Esophagus muscularis mucosa (tissue), 4 donors: Measurements from ENCODE around the gene NACA2. TPM values are rescaled to one million over a fixed set of nuclear protein-coding genes. Genes with fewer than 3 reads are reported as not detected.

ENCODE experiments used
- DNase-seq: peaks from one replicate; pipeline ENCODE4 v3.0.0-alpha.2; 2017; ENCODE audit errors: extremely low spot score
- H3K27ac ChIP-seq, 4 donors: fragments of 200-600 bp; sonication (generic); replicated peaks in 1 of 4; 1 replicate in 3 of 4; 2 replicates in 1 of 4; pipeline ENCODE4 v1.5.1; 2016 to 2019; ENCODE audit warnings: mild to moderate bottlenecking in 1 of 4
- H3K27me3 ChIP-seq, 4 donors: fragments of 200-600 bp; sonication (generic); one replicate each; pipeline versions ENCODE4 v1.5.1 to v1.6.0; 2016 to 2019
- H3K36me3 ChIP-seq, 4 donors: fragments of 200-600 bp; sonication (generic); one replicate each; pipeline ENCODE4 v1.5.1; 2016 to 2019
- H3K4me1 ChIP-seq, 4 donors: fragments of 200-600 bp; sonication (generic); one replicate each; pipeline ENCODE4 v1.5.1; 2016 to 2019
- H3K4me3 ChIP-seq, 4 donors: fragments of 200-600 bp; sonication (generic); 1 replicate in 2 of 4; 2 replicates in 2 of 4; pipeline ENCODE4 v1.5.1; 2016 to 2019; ENCODE audit warnings: mild to moderate bottlenecking in 4 of 4, moderate library complexity in 1 of 4
- H3K9me3 ChIP-seq, 4 donors: fragments of 200-600 bp; sonication (generic); 1 replicate in 3 of 4; 2 replicates in 1 of 4; pipeline ENCODE4 v1.5.1; 2016 to 2019
- EP300 ChIP-seq: sonication (generic); formaldehyde crosslinking; IDR thresholded peaks from one replicate; pipeline ENCODE4 v1.6.1; 2017; ENCODE audit warnings: antibody characterized with exemption
- POLR2A ChIP-seq: fragments of 450-650 bp; IDR thresholded peaks from one replicate; pipeline ENCODE4 v1.6.1; 2017; ENCODE audit warnings: antibody characterized with exemption, moderate library complexity, mild to moderate bottlenecking, low read depth
- POLR2AphosphoS5 ChIP-seq, 2 donors: sonication (generic); formaldehyde crosslinking; IDR thresholded peaks; one replicate each; pipeline ENCODE4 v1.6.1; 2017; ENCODE audit warnings: antibody characterized with exemption in 2 of 2
- WGBS: methylation state at CpG from one replicate; pipeline ENCODE4 v1.1.5; 2018; 5-methylcytosine and 5-hydroxymethylcytosine counted together
- intact Hi-C: fragments of 100-400 bp; cut with DNase I; formaldehyde crosslinking; loops from one replicate; pipeline ENCODE4 v1.15.1; 2023
- total RNA-seq, 4 donors: library from RNA; depleted of rRNA; stranded (reverse); fragments of >200 nt; gene quantifications; one replicate each; pipeline versions ENCODE4 v1.1.0 to v1.2.1, GENCODE V29; 2016
- TF ChIP-seq, protein P1 (sequence below), 3 experiments: fragments of 200-600 bp in 2 of 3; fragments of 450-650 bp in 1 of 3; sonication (generic) in 2 of 3; IDR thresholded peaks; one replicate each; pipeline ENCODE4 v1.5.1; 2017 to 2019; ENCODE audit warnings: antibody characterized with exemption in 3 of 3, mild to moderate bottlenecking in 2 of 3, moderate library complexity in 1 of 3

Gene NACA2
- total RNA-seq, 4 donors from 2014 or later: not detected

DNA sequence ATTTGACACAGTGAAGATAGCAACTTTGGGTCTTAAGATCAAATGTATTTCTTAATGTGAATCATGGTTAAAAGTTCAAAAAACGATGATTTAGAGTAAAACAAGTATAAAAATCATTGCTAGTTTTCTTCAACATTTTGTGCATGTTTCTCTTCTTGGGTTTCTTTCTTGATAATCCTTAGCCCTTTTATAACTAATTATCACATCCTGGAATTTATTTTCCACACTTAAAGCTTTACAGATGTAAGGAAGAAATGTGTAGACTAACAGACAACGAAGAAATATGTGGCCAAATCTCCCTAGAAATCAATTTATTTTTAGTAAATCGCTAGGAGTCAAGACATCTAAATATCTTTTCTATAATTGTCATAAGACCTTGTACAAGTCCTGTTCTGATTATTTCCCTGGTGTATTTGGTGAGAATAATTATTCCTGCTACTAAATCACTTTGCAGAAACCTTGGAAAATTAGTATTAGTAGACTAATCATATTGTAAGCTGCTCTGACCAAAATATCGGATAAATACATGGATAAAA is 4.9 kb downstream of the NACA2 start:
- H3K4me3 ChIP-seq: no peak overlapping the region
- peaks cover 0 to 5% (median 0%) of the 10 kb centered on the region in 4 donors for H3K27me3 ChIP-seq
- no peaks in the 10 kb centered on the region for H3K4me1 ChIP-seq
- 84% methylated on average over 4 of the region's 4 CpGs for WGBS
- H3K27ac ChIP-seq: no peak overlapping the region
- intact Hi-C loops: no loop called here
- no peaks in the 10 kb centered on the region for H3K36me3 ChIP-seq
- no peak for DNase-seq
- H3K9me3 ChIP-seq: no peaks in the 10 kb centered on the region
- TF ChIP-seq EP300 (no peak), POLR2AphosphoS5 (IDR thresholded peaks at IDR 0.05) (no peak), POLR2A (no peak)
- TF ChIP-seq, protein P1, sequence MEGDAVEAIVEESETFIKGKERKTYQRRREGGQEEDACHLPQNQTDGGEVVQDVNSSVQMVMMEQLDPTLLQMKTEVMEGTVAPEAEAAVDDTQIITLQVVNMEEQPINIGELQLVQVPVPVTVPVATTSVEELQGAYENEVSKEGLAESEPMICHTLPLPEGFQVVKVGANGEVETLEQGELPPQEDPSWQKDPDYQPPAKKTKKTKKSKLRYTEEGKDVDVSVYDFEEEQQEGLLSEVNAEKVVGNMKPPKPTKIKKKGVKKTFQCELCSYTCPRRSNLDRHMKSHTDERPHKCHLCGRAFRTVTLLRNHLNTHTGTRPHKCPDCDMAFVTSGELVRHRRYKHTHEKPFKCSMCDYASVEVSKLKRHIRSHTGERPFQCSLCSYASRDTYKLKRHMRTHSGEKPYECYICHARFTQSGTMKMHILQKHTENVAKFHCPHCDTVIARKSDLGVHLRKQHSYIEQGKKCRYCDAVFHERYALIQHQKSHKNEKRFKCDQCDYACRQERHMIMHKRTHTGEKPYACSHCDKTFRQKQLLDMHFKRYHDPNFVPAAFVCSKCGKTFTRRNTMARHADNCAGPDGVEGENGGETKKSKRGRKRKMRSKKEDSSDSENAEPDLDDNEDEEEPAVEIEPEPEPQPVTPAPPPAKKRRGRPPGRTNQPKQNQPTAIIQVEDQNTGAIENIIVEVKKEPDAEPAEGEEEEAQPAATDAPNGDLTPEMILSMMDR (IDR thresholded peaks at IDR 0.05): no peak

DNA sequence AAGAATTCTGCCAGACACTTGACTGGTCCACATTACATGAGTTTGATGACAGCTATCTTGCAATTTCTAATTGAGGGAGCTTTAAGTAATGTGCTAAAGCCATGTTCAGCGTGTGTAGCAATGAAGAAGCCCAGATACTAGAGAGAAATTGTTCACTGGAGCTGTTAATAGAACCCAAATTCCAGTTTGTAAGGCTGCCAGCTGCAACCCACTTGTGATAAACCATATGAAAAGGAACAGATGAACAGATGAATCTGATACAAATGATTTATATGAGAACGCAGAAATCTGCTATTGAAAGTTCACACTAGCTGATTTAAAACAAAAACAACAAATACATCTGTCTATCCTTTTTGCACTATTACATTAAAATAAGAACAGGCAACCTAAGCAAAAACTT is 6.2 kb downstream of the NACA2 start:
- Histone ChIP-seq H3K27me3 (no peaks in the 10 kb centered on the region), H3K9me3 (no peaks in the 10 kb centered on the region), H3K4me1 (no peaks in the 10 kb centered on the region), H3K27ac (no peak overlapping the region), H3K4me3 (no peak overlapping the region), H3K36me3 (no peaks in the 10 kb centered on the region)
- intact Hi-C loops: no loop called here
- DNase-seq: no peak
- TF ChIP-seq POLR2A (no peak), POLR2AphosphoS5 (IDR thresholded peaks at IDR 0.05) (no peak), EP300 (no peak)
- TF ChIP-seq, protein P1 (IDR thresholded peaks at IDR 0.05): no peak
- WGBS: 70% methylated on average over 2 of the region's 2 CpGs

DNA sequence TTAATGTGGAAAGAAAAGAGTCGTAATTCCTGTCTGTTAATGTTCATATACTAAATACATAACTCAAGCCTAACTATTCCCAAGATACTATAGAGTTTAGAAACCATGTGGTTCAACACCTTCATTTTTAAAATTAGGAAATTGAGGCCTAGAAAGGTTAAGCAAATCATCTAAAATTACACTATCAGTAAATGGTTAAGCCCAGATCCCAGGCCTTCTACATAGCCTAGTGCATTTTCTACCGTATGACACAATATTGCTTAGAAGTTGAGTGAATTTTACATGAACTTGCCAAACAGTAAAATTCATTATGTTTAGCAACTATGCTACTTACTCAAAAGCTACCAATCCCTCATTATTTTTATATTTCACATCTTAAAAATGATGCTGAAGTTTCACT is 6.8 kb downstream of the NACA2 start:
- 83% methylated on average over 2 of the region's 2 CpGs for WGBS
- TF ChIP-seq EP300 (no peak), POLR2AphosphoS5 (IDR thresholded peaks at IDR 0.05) (no peak), POLR2A (no peak)
- TF ChIP-seq, protein P1 (IDR thresholded peaks at IDR 0.05): no peak

DNA sequence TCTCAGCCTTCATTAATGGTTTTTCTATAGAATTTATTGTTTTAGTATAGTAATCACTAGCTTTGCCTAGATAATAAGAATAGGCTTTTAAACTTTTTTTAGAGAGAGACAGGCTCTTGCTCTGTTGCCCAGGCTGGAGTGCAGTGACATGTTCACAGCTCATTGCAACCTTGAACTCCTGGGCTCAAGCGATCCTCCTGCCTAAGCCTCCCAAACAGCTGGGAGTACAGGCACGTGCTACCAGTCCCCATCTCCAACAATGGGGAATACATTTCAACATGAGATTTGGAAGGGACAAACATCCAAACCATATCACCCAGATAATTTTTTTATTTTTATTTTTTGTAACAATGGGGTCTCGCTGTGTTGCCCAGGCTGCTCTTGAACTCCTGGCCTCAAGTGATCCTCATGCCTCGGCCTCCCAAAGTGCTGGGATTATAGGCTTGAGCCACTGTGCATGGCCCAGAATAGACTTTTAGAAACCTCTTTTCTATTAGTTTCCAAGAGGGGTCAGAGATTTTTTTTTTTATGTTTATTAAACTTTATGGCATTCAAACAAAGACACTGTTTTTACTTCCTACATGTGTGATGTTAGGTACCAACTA is 7.3 kb downstream of the NACA2 start:
- no peaks in the 10 kb centered on the region for H3K27me3 ChIP-seq
- H3K27ac ChIP-seq: no peak overlapping the region
- no peak overlapping the region for H3K4me3 ChIP-seq
- intact Hi-C loops: no loop called here
- WGBS: 97% methylated on average over 4 of the region's 4 CpGs
- no peaks in the 10 kb centered on the region for H3K36me3 ChIP-seq
- H3K9me3 ChIP-seq: no peaks in the 10 kb centered on the region
- H3K4me1 ChIP-seq: no peaks in the 10 kb centered on the region
- TF ChIP-seq EP300 (no peak), POLR2A (no peak), POLR2AphosphoS5 (IDR thresholded peaks at IDR 0.05) (no peak)
- TF ChIP-seq, protein P1 (IDR thresholded peaks at IDR 0.05): no peak
- DNase-seq: no peak

More for the DNA sequence above, 6.8 kb downstream of the NACA2 start:
- no peak overlapping the region for H3K4me3 ChIP-seq
- H3K9me3 ChIP-seq: no peaks in the 10 kb centered on the region
- intact Hi-C loops: no loop called here
- H3K27ac ChIP-seq: no peak overlapping the region
- H3K36me3 ChIP-seq: no peaks in the 10 kb centered on the region
- no peaks in the 10 kb centered on the region for H3K27me3 ChIP-seq
- no peaks in the 10 kb centered on the region for H3K4me1 ChIP-seq
- no peak for DNase-seq

DNA sequence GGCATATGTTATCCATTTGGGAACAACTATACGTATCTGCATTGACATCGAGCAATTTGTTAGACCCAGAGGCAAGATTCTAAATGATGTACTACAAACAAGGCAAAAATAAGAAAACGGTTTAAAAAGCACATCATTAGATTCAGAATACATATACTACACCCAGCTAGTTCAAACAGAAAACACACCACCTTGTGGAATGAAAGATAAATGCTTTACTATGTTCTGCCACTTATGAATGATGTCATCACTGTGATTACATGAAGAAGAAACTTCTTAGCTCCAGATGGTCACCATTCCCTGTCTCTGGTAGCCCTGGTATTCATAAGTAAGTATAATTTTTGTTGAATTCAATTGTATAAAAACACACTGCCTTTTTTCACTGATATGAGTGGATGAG is 7.8 kb downstream of the NACA2 start:
- H3K9me3 ChIP-seq: no peaks in the 10 kb centered on the region
- no peaks in the 10 kb centered on the region for H3K27me3 ChIP-seq
- no peaks in the 10 kb centered on the region for H3K4me1 ChIP-seq
- 79% methylated on average over 3 of the region's 3 CpGs for WGBS
- no peaks in the 10 kb centered on the region for H3K36me3 ChIP-seq
- H3K4me3 ChIP-seq: no peak overlapping the region
- DNase-seq: no peak
- no peak overlapping the region for H3K27ac ChIP-seq
- intact Hi-C loops: no loop called here
- TF ChIP-seq, protein P1 (IDR thresholded peaks at IDR 0.05): no peak
- no peak for TF ChIP-seq EP300
- no peak for TF ChIP-seq POLR2A
- TF ChIP-seq POLR2AphosphoS5 (IDR thresholded peaks at IDR 0.05): no peak
